Activated naive CD4-positive, alpha-beta T cell treated with anti-CD3 and anti-CD28 coated beads, Interleukin-2, amount 50 U/mL, for 16 hours (primary cell): Measurements from ENCODE around the gene SLC66A2.

Experiments used
- DNase-seq: peaks from one replicate; pipeline ENCODE4 v3.0.0-alpha.2; 2020

SLC66A2 gene

GRCh38 chr18:79864006-79864725, 87.3 kb downstream of the SLC66A2 start:
- DNase-seq = no peak

GRCh38 chr18:79863161-79864005, 88.1 kb downstream of the SLC66A2 start:
- DNase-seq = no peak

- no peak for DNase-seq
Observed at GRCh38 chr18:79862562-79862961, 88.9 kb downstream of the SLC66A2 start.

- DNase-seq = no peak
Observed at GRCh38 chr18:79861687-79862086, 89.8 kb downstream of the SLC66A2 start.

- DNase-seq = no peak
Observed at GRCh38 chr18:79859314-79859713, 92.1 kb downstream of the SLC66A2 start.

GRCh38 chr18:79857082-79857671, 94.3 kb downstream of the SLC66A2 start:
- DNase-seq = no peak

- DNase-seq = no peak
Observed at GRCh38 chr18:79856119-79857007, 95.1 kb downstream of the SLC66A2 start.

- no peak for DNase-seq
Observed at GRCh38 chr18:79855147-79855933, 96.1 kb downstream of the SLC66A2 start.

- no peak for DNase-seq
Observed at GRCh38 chr18:79853993-79854364, 97.5 kb downstream of the SLC66A2 start.

GRCh38 chr18:79853303-79853992, 98.0 kb downstream of the SLC66A2 start:
- no peak for DNase-seq

- DNase-seq = no peak
Observed at GRCh38 chr18:79852561-79853302, 98.7 kb downstream of the SLC66A2 start.
